Measurements from ENCODE around the gene GNPDA1. TPM values are rescaled to one million over a fixed set of nuclear protein-coding genes. Genes with fewer than 3 reads are reported as not detected.

Gene GNPDA1
- total RNA-seq, 4 donors from 2014 or later = 34.1 to 46.1 (median 36.3) TPM

- Histone ChIP-seq H3K27me3 (no peaks in the 10 kb centered on the region), H3K9me3 (no peaks in the 10 kb centered on the region), H3K4me1 (no peaks in the 10 kb centered on the region), H3K27ac (no peak overlapping the region), H3K36me3 (no peaks in the 10 kb centered on the region), H3K4me3 (no peak overlapping the region)
- no peak for TF ChIP-seq CTCF (IDR thresholded peaks at IDR 0.05)
- TF ChIP-seq EP300 (IDR thresholded peaks at IDR 0.05) = no peak
- no peak for TF ChIP-seq POLR2AphosphoS5 (IDR thresholded peaks at IDR 0.05)
- TF ChIP-seq POLR2A (IDR thresholded peaks at IDR 0.05) = no peak
- ATAC-seq = no peak
- WGBS, 2 donors (ENCODE audit: low coverage in 1 of 2) = 55 to 80% methylated on average over 9 to 15 of the region's 19 CpGs
Measured at GRCh38 chr5:142032747-142033631, 20.2 kb upstream of the GNPDA1 start.

- Histone ChIP-seq H3K4me3 (no peak overlapping the region), H3K27ac (no peak overlapping the region), H3K27me3 (no peaks in the 10 kb centered on the region), H3K36me3 (no peaks in the 10 kb centered on the region), H3K4me1 (no peaks in the 10 kb centered on the region), H3K9me3 (no peaks in the 10 kb centered on the region)
- no peak for ATAC-seq
- WGBS, 2 donors (ENCODE audit: low coverage in 1 of 2) = 100% methylated on average over 1 to 2 of the region's 2 CpGs
- no peak for TF ChIP-seq EP300 (IDR thresholded peaks at IDR 0.05)
- no peak for TF ChIP-seq CTCF (IDR thresholded peaks at IDR 0.05)
- TF ChIP-seq POLR2A (IDR thresholded peaks at IDR 0.05) = no peak
- no peak for TF ChIP-seq POLR2AphosphoS5 (IDR thresholded peaks at IDR 0.05)
Measured at GRCh38 chr5:142032150-142032549, 19.3 kb upstream of the GNPDA1 start.

- WGBS, 2 donors (ENCODE audit: low coverage in 1 of 2) = 65 to 96% methylated on average over 4 to 8 of the region's 8 CpGs
- Histone ChIP-seq H3K36me3 (no peaks in the 10 kb centered on the region), H3K27ac (peak overlapping the region; percentile 83 to 88 (median 88)), H3K9me3 (peaks cover 0 to 3% (median 0%) of the 10 kb centered on the region in 3 donors), H3K27me3 (no peaks in the 10 kb centered on the region), H3K4me3 (peak overlapping the region in 1 of 2 donors; percentile 49), H3K4me1 (peaks cover 0 to 5% (median 3%) of the 10 kb centered on the region in 3 donors)
- no peak for TF ChIP-seq CTCF (IDR thresholded peaks at IDR 0.05)
- no peak for ATAC-seq
Measured at GRCh38 chr5:142025637-142026036, 12.8 kb upstream of the GNPDA1 start.

GRCh38 chr5:142024771-142025304, 12.0 kb upstream of the GNPDA1 start:
- 0% methylated on average over 6 to 14 of the region's 26 CpGs for WGBS, 2 donors (ENCODE audit: low coverage in 1 of 2)
- peaks cover 0 to 8% (median 0%) of the 10 kb centered on the region in 3 donors for H3K9me3 ChIP-seq
- ATAC-seq = peak; percentile 97
- H3K27me3 ChIP-seq = no peaks in the 10 kb centered on the region
- peak overlapping the region; percentile 45 to 49 for H3K4me3 ChIP-seq
- TF ChIP-seq POLR2A (IDR thresholded peaks at IDR 0.05) = peak in 1 of 2 donors; percentile 18
- TF ChIP-seq CTCF (IDR thresholded peaks at IDR 0.05) = peak in 1 of 4 experiments; percentile 22
- no peak for TF ChIP-seq EP300 (IDR thresholded peaks at IDR 0.05)
- TF ChIP-seq POLR2AphosphoS5 (IDR thresholded peaks at IDR 0.05) = peak; percentile 47
- H3K27ac ChIP-seq = peak overlapping the region; percentile 83 to 88 (median 88)
- no peaks in the 10 kb centered on the region for H3K36me3 ChIP-seq
- H3K4me1 ChIP-seq = peaks cover 0 to 5% (median 3%) of the 10 kb centered on the region in 3 donors
